Kidney (tissue), 14 donors: ENCODE data around the gene MPND. TPM values are rescaled to one million over a fixed set of nuclear protein-coding genes. Genes with fewer than 3 reads are reported as not detected.

Experiments
- DNase-seq, 5 donors: peaks; one replicate each; pipeline ENCODE4 v3.0.0-alpha.2; 2013 to 2020
- FAIRE-seq: peaks from 2 replicates; lab custom pipeline; 2012; peaks lifted over from hg19 to GRCh38; lab: Jason Lieb, UNC
- H3K27ac ChIP-seq, 2 donors: one replicate each; pipeline ENCODE4 v1.7.0; 2013; ENCODE audit warnings: low read depth in 2 of 2, low read length in 2 of 2, inconsistent platforms in 1 of 2
- H3K27me3 ChIP-seq: one replicate; pipeline ENCODE4 v1.7.1; 2013; ENCODE audit warnings: low read length, inconsistent platforms; ENCODE audit not compliant: control insufficient read depth, insufficient read depth
- H3K36me3 ChIP-seq, 3 donors: one replicate each; pipeline versions ENCODE4 v1.7.0 to v1.7.1; 2013; ENCODE audit warnings: low read length in 3 of 3, control low read depth in 1 of 3, inconsistent platforms in 1 of 3; ENCODE audit not compliant: insufficient read depth in 3 of 3, control insufficient read depth in 2 of 3
- H3K4me1 ChIP-seq, 3 donors: one replicate each; pipeline versions ENCODE4 v1.7.0 to v1.7.1; 2013; ENCODE audit warnings: low read length in 3 of 3, inconsistent platforms in 1 of 3, low read depth in 1 of 3; ENCODE audit not compliant: control insufficient read depth in 2 of 3, insufficient read depth in 2 of 3
- H3K4me3 ChIP-seq, 3 donors: one replicate each; pipeline versions ENCODE4 v1.7.0 to v1.8.1; 2013; ENCODE audit warnings: low read length in 3 of 3, control low read depth in 1 of 3, inconsistent platforms in 1 of 3
- H3K9ac ChIP-seq, 3 donors: one replicate each; pipeline versions ENCODE4 v1.7.0 to v1.7.1; 2013; ENCODE audit warnings: low read length in 3 of 3, control low read depth in 1 of 3, inconsistent platforms in 1 of 3
- H3K9me3 ChIP-seq, 3 donors: one replicate each; pipeline versions ENCODE4 v1.7.0 to v1.7.1; 2013; ENCODE audit warnings: low read length in 3 of 3, control low read depth in 1 of 3, inconsistent platforms in 1 of 3; ENCODE audit not compliant: control insufficient read depth in 2 of 3, insufficient read depth in 1 of 3
- intact Hi-C: fragments of 100-400 bp; cut with DNase I; formaldehyde crosslinking; loops from one replicate; pipeline ENCODE4 v1.11.1; 2022
- polyA plus RNA-seq: library from polyadenylated mRNA; stranded (reverse); fragments of 350-450 nt; fragmentation: Illumina TruSeq; extraction: RNeasy Lipid Tissue Mini Kit (QIAGEN cat#74804); gene quantifications from one replicate; pipeline ENCODE4 v1.2.3, GENCODE V29; 2014; ENCODE audit warnings: low read depth, low replicate concordance; ENCODE audit not compliant: insufficient read depth
- total RNA-seq: library from RNA; stranded (reverse); fragmentation: NEBNext Ultra II Directional; extraction: Animal tissue kit (Norgen Biotek cat#: 25700); gene quantifications from one replicate; pipeline ENCODE4 v1.2.1, GENCODE V29; 2021
- TF ChIP-seq, protein P1 (sequence below): IDR thresholded peaks from 3 replicates; pipeline ENCODE4 v1.5.1; 2012; ENCODE audit warnings: mild to moderate bottlenecking, moderate library complexity, borderline replicate concordance; ENCODE audit not compliant: insufficient read depth; ENCODE audit errors: extremely low read depth
- donor health status: control.
- donor health status: control.
- donor health status: control.
- donor health status: control.
- donor health status: control.
- donor health status: DM: yes; HTN: yes; CAD: no.
- donor health status: Normal renal cell carcinoma (clear cell type).

MPND gene
- total and polyA plus RNA-seq, 2 donors from 2014 or later, result 24.1 to 43.5 TPM

DNA sequence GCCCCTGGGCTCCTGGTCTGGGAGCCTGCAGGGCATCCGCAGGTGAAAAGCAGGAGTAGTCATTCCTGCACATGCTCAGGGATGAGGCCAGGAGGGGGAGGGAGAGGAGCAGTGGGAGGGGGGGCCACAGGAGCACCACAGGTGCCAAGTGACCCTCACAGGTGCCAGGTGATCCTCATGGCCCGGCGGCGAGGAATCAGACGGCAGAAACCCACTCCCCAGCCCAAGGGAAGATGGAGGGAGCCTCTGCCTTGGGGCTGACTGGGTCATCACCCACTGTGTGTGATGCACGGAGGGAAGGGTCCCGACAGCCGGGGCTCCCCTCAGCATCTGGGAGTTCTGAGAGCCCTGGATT lies 29.6 kb downstream of the MPND start:
- DNase-seq, result peak in 1 of 5 donors; percentile 8
- Histone ChIP-seq H3K4me1 (peaks cover 0 to 68% (median 54%) of the 10 kb centered on the region in 3 donors), H3K36me3 (no peaks in the 10 kb centered on the region), H3K9ac (no peak overlapping the region), H3K4me3 (no peak overlapping the region), H3K9me3 (no peaks in the 10 kb centered on the region), H3K27ac (peak overlapping the region; percentile 79 to 89), H3K27me3 (no peaks in the 10 kb centered on the region)
- intact Hi-C loops, result no loop called here
- TF ChIP-seq, protein P1, sequence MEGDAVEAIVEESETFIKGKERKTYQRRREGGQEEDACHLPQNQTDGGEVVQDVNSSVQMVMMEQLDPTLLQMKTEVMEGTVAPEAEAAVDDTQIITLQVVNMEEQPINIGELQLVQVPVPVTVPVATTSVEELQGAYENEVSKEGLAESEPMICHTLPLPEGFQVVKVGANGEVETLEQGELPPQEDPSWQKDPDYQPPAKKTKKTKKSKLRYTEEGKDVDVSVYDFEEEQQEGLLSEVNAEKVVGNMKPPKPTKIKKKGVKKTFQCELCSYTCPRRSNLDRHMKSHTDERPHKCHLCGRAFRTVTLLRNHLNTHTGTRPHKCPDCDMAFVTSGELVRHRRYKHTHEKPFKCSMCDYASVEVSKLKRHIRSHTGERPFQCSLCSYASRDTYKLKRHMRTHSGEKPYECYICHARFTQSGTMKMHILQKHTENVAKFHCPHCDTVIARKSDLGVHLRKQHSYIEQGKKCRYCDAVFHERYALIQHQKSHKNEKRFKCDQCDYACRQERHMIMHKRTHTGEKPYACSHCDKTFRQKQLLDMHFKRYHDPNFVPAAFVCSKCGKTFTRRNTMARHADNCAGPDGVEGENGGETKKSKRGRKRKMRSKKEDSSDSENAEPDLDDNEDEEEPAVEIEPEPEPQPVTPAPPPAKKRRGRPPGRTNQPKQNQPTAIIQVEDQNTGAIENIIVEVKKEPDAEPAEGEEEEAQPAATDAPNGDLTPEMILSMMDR, result no peak
- no peak for FAIRE-seq

DNA sequence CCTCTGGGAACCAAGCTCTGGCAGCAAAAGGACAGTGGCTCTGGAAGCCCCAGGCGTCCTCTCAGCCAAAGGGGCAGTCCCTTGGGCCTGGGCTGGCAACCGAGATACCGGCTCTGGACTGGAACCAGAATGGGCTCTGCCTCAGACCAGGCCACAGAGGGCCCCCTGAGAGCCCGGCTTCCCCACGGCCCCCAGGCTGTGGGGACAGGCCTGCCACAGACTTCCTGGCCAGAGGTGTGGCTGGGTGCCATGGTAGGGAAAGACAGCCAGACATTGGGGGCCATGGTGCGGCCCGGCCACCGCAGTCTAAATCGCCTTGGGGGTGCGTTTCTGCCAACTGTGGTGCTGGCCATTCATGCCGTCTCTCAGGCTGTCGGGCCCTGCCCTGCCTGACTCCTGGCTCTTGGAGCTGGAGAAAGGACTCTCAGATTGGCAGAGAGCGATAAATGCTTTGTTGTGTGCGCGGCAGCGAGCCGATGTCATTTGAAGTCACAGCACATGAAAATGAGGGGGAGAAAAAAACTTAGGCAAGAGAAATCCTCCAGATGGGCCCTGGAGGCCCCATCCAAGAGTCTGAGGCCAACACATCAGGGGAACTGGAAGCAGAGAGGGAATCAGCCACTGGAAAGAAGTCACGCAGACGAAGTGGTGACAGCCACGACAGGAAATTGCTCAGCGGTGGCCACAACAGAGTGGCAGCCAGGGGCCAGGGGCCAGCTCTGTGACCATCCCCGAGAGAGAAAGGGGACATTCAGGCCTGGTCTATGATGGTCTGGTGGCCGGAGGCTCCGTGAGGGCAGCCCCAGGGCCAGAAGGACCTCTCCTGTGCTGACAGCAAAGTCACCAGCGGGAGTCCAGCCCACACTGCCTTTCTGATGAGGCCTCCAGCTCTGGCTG lies 30.5 kb downstream of the MPND start:
- Histone ChIP-seq H3K36me3 (no peaks in the 10 kb centered on the region), H3K27ac (peak overlapping the region; percentile 79 to 89), H3K9me3 (no peaks in the 10 kb centered on the region), H3K4me3 (no peak overlapping the region), H3K4me1 (peaks cover 0 to 65% (median 50%) of the 10 kb centered on the region in 3 donors), H3K9ac (peak overlapping the region in 1 of 3 donors; percentile 29), H3K27me3 (no peaks in the 10 kb centered on the region)
- no peak for DNase-seq
- TF ChIP-seq, protein P1, result no peak
- intact Hi-C loops, result no loop called here
- no peak for FAIRE-seq

GRCh38 chr19:4374498-4375163 lies 31.3 kb downstream of the MPND start:
- no peaks in the 10 kb centered on the region for H3K9me3 ChIP-seq
- peak overlapping the region; percentile 79 to 89 for H3K27ac ChIP-seq
- no peaks in the 10 kb centered on the region for H3K27me3 ChIP-seq
- peak overlapping the region in 1 of 3 donors; percentile 40 for H3K9ac ChIP-seq
- intact Hi-C loops, result no loop called here
- TF ChIP-seq, protein P1, result no peak
- H3K4me3 ChIP-seq, result no peak overlapping the region
- DNase-seq, result peak in 2 of 5 donors; percentile 66 to 94
- no peaks in the 10 kb centered on the region for H3K36me3 ChIP-seq
- peaks cover 0 to 65% (median 48%) of the 10 kb centered on the region in 3 donors for H3K4me1 ChIP-seq
- no peak for FAIRE-seq
